ENCODE data around the gene MRGPRF. TPM values are rescaled to one million over a fixed set of nuclear protein-coding genes. Genes with fewer than 3 reads are reported as not detected.

MRGPRF gene
- total RNA-seq, 8 experiments from 2014 or later: 0.05 to 4.3 (median 0.57) TPM; not detected in 1

GRCh38 chr11:69044111-69045013, 31.3 kb upstream of the MRGPRF start:
- no peak overlapping the region for H3K27ac ChIP-seq
- 3 to 80% (median 15%) methylated on average over 1 to 12 of the region's 15 CpGs for WGBS, 10 experiments
- no peak overlapping the region for H3K4me3 ChIP-seq
- in situ Hi-C loops (cut with MboI; ENCODE audit: low pct_unique_long_range_greater_than_20kb in 2 of 9, low sequenced_read_pairs in 9 of 9, unreplicated experiment in 9 of 9): no loop called here
- peak; percentile 31 to 65 (median 54) for ATAC-seq (replicated peaks in 6 of 8)
- peaks cover 7 to 15% of the 10 kb centered on the region in 2 donors for H3K4me1 ChIP-seq (replicated peaks in 1 of 2)

GRCh38 chr11:69041516-69041915, 28.5 kb upstream of the MRGPRF start:
- Histone ChIP-seq H3K4me3 (no peak overlapping the region), H3K27ac (no peak overlapping the region), H3K4me1 (replicated peaks in 1 of 2) (peaks cover 5 to 12% of the 10 kb centered on the region in 2 donors)
- 13 to 100% (median 67%) methylated on average over 1 to 2 of the region's 2 CpGs; no CpG with 5 or more reads in 4 of the 10 experiments for WGBS, 10 experiments
- no peak for ATAC-seq (replicated peaks in 6 of 8)
- in situ Hi-C loops (cut with MboI; ENCODE audit: low pct_unique_long_range_greater_than_20kb in 2 of 9, low sequenced_read_pairs in 9 of 9, unreplicated experiment in 9 of 9): no loop called here

GRCh38 chr11:69040581-69041260, 27.7 kb upstream of the MRGPRF start:
- Histone ChIP-seq H3K4me3 (no peak overlapping the region), H3K27ac (no peak overlapping the region), H3K4me1 (replicated peaks in 1 of 2) (peaks cover 5 to 12% of the 10 kb centered on the region in 2 donors)
- peak in 6 of 8 experiments; percentile 9 to 28 (median 20) for ATAC-seq (replicated peaks in 6 of 8)
- in situ Hi-C loops (cut with MboI; ENCODE audit: low pct_unique_long_range_greater_than_20kb in 2 of 9, low sequenced_read_pairs in 9 of 9, unreplicated experiment in 9 of 9): no loop called here
- 17 to 100% (median 75%) methylated on average over 1 to 4 of the region's 4 CpGs; no CpG with 5 or more reads in 4 of the 10 experiments for WGBS, 10 experiments

- 67 to 100% (median 80%) methylated on average over 1 to 5 of the region's 6 CpGs; no CpG with 5 or more reads in 3 of the 10 experiments for WGBS, 10 experiments
- in situ Hi-C loops (cut with MboI; ENCODE audit: low pct_unique_long_range_greater_than_20kb in 2 of 9, low sequenced_read_pairs in 9 of 9, unreplicated experiment in 9 of 9): no loop called here
- ATAC-seq (replicated peaks in 6 of 8): no peak
- H3K4me1 ChIP-seq (replicated peaks in 1 of 2): peaks cover 5 to 12% of the 10 kb centered on the region in 2 donors
- no peak overlapping the region for H3K4me3 ChIP-seq
- no peak overlapping the region for H3K27ac ChIP-seq
Observed at GRCh38 chr11:69040051-69040450, 27.0 kb upstream of the MRGPRF start.

GRCh38 chr11:69039501-69039900, 26.5 kb upstream of the MRGPRF start:
- in situ Hi-C loops (cut with MboI; ENCODE audit: low pct_unique_long_range_greater_than_20kb in 2 of 9, low sequenced_read_pairs in 9 of 9, unreplicated experiment in 9 of 9): no loop called here
- peaks cover 5 to 10% of the 10 kb centered on the region in 2 donors for H3K4me1 ChIP-seq (replicated peaks in 1 of 2)
- no peak overlapping the region for H3K27ac ChIP-seq
- ATAC-seq (replicated peaks in 6 of 8): no peak
- H3K4me3 ChIP-seq: no peak overlapping the region
- WGBS, 10 experiments: 100% methylated on average over 1 of the region's 1 CpG; no CpG with 5 or more reads in 8 of the 10 experiments

- Histone ChIP-seq H3K4me3 (no peak overlapping the region), H3K4me1 (replicated peaks in 1 of 2) (peaks cover 0 to 5% of the 10 kb centered on the region in 2 donors), H3K27ac (no peak overlapping the region)
- WGBS, 10 experiments: 40 to 100% (median 90%) methylated on average over 1 to 2 of the region's 8 CpGs; no CpG with 5 or more reads in 5 of the 10 experiments
- no peak for ATAC-seq (replicated peaks in 6 of 8)
- in situ Hi-C loops (cut with MboI; ENCODE audit: low pct_unique_long_range_greater_than_20kb in 2 of 9, low sequenced_read_pairs in 9 of 9, unreplicated experiment in 9 of 9): no loop called here
Observed at GRCh38 chr11:69037544-69037943, 24.5 kb upstream of the MRGPRF start.

GRCh38 chr11:69037074-69037473, 24.0 kb upstream of the MRGPRF start:
- ATAC-seq (replicated peaks in 6 of 8): no peak
- Histone ChIP-seq H3K4me1 (replicated peaks in 1 of 2) (peaks cover 0 to 5% of the 10 kb centered on the region in 2 donors), H3K4me3 (no peak overlapping the region), H3K27ac (no peak overlapping the region)
- 81 to 97% (median 91%) methylated on average over 2 to 12 of the region's 18 CpGs; no CpG with 5 or more reads in 4 of the 10 experiments for WGBS, 10 experiments
- in situ Hi-C loops (cut with MboI; ENCODE audit: low pct_unique_long_range_greater_than_20kb in 2 of 9, low sequenced_read_pairs in 9 of 9, unreplicated experiment in 9 of 9): no loop called here

- no peak overlapping the region for H3K27ac ChIP-seq
- no peak overlapping the region for H3K4me3 ChIP-seq
- H3K4me1 ChIP-seq (replicated peaks in 1 of 2): peaks cover 0 to 3% of the 10 kb centered on the region in 2 donors
- in situ Hi-C loops (cut with MboI; ENCODE audit: low pct_unique_long_range_greater_than_20kb in 2 of 9, low sequenced_read_pairs in 9 of 9, unreplicated experiment in 9 of 9): no loop called here
- ATAC-seq (replicated peaks in 6 of 8): no peak
- WGBS, 10 experiments: 0 to 100% (median 82%) methylated on average over 1 to 9 of the region's 11 CpGs; no CpG with 5 or more reads in 3 of the 10 experiments
Observed at GRCh38 chr11:69035946-69036340, 22.9 kb upstream of the MRGPRF start.

- 40 to 80% methylated on average over 1 of the region's 21 CpGs; no CpG with 5 or more reads in 8 of the 10 experiments for WGBS, 10 experiments
- Histone ChIP-seq H3K4me3 (no peak overlapping the region), H3K27ac (no peak overlapping the region), H3K4me1 (replicated peaks in 1 of 2) (no peaks in the 10 kb centered on the region)
- in situ Hi-C loops (cut with MboI; ENCODE audit: low pct_unique_long_range_greater_than_20kb in 2 of 9, low sequenced_read_pairs in 9 of 9, unreplicated experiment in 9 of 9): no loop called here
- no peak for ATAC-seq (replicated peaks in 6 of 8)
Observed at GRCh38 chr11:69035150-69035945, 22.3 kb upstream of the MRGPRF start.

GRCh38 chr11:69034123-69034867, 21.2 kb upstream of the MRGPRF start:
- no peaks in the 10 kb centered on the region for H3K4me1 ChIP-seq (replicated peaks in 1 of 2)
- H3K27ac ChIP-seq: no peak overlapping the region
- no peak for ATAC-seq (replicated peaks in 6 of 8)
- in situ Hi-C loops (cut with MboI; ENCODE audit: low pct_unique_long_range_greater_than_20kb in 2 of 9, low sequenced_read_pairs in 9 of 9, unreplicated experiment in 9 of 9): no loop called here
- no peak overlapping the region for H3K4me3 ChIP-seq
- WGBS, 10 experiments: 78 to 100% (median 90%) methylated on average over 2 to 19 of the region's 22 CpGs

- H3K4me3 ChIP-seq: no peak overlapping the region
- ATAC-seq (replicated peaks in 6 of 8): no peak
- in situ Hi-C loops (cut with MboI; ENCODE audit: low pct_unique_long_range_greater_than_20kb in 2 of 9, low sequenced_read_pairs in 9 of 9, unreplicated experiment in 9 of 9): no loop called here
- 75 to 100% (median 90%) methylated on average over 2 of the region's 11 CpGs; no CpG with 5 or more reads in 7 of the 10 experiments for WGBS, 10 experiments
- no peak overlapping the region for H3K27ac ChIP-seq
- no peaks in the 10 kb centered on the region for H3K4me1 ChIP-seq (replicated peaks in 1 of 2)
Observed at GRCh38 chr11:69033431-69033830, 20.4 kb upstream of the MRGPRF start.

- Histone ChIP-seq H3K4me1 (replicated peaks in 1 of 2) (no peaks in the 10 kb centered on the region), H3K27ac (no peak overlapping the region), H3K4me3 (no peak overlapping the region)
- ATAC-seq (replicated peaks in 6 of 8): no peak
- in situ Hi-C loops (cut with MboI; ENCODE audit: low pct_unique_long_range_greater_than_20kb in 2 of 9, low sequenced_read_pairs in 9 of 9, unreplicated experiment in 9 of 9): no loop called here
- 77 to 100% (median 96%) methylated on average over 1 to 3 of the region's 7 CpGs; no CpG with 5 or more reads in 4 of the 10 experiments for WGBS, 10 experiments
Observed at GRCh38 chr11:69032833-69033232, 19.8 kb upstream of the MRGPRF start.
